ENCODE measurements around the gene CAVIN2. TPM values are rescaled to one million over a fixed set of nuclear protein-coding genes. Genes with fewer than 3 reads are reported as not detected.

The CAVIN2 gene
- polyA plus RNA-seq, 1 donor (not counting 4 experiments of a cell fraction or from before 2014, with no cell fraction given): 10.2 TPM

DNA sequence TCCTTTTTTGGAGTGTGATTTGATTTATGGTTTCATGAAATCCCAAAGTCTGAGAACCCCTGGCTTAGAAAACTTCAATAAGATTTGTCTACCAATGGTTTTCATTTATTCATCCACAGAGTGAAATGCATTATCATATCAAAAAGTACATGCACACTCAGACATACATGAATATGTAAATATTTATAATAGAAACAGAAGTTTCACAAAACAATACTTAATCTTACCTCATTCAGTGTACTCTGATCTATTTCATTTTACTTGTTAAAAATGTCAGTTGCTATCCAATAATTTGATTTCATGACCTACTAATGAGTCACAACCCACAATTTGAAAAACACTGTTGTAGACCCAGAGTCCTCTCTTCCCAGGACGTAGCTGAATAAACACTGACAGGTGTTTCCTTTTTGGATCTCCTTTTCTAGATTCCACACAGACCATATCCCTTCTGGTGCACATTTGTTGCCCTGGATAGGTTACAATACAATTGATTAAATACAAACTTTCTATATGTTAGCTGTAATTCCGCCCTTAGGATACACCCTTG is 10.4 kb upstream of the CAVIN2 start:
- dilution Hi-C loops (cut with MboI; ENCODE audit: extremely low pct_ligation_motif_present, low sequenced_read_pairs): no loop called here
- Histone ChIP-seq H3K9ac (ENCODE audit: control insufficient read depth, extremely low read depth, insufficient read depth, low read length) (no peak overlapping the region), H3K36me3 (ENCODE audit: control insufficient read depth in 2 of 2, extremely low read depth in 1 of 2, insufficient read depth in 2 of 2, low read length in 2 of 2) (no peaks in the 10 kb centered on the region), H3K9me3 (ENCODE audit: control insufficient read depth, low read depth, low read length) (no peaks in the 10 kb centered on the region), H3K27ac (ENCODE audit: control insufficient read depth, insufficient read depth, low read length) (no peak overlapping the region), H2AFZ (ENCODE audit: control insufficient read depth, low read length) (no peak overlapping the region), H3K9me1 (ENCODE audit: control insufficient read depth, extremely low read depth, insufficient read depth, low read length) (no peaks in the 10 kb centered on the region), H3K4me3 (ENCODE audit: control insufficient read depth in 2 of 3, extremely low read depth in 1 of 3, insufficient read depth in 2 of 3, low read depth in 1 of 3, low read length in 3 of 3) (no peak overlapping the region), H3K79me2 (ENCODE audit: control insufficient read depth, insufficient read depth, low read length) (no peaks in the 10 kb centered on the region), H3K27me3 (ENCODE audit: control insufficient read depth, extremely low read depth, insufficient read depth, low read length) (no peaks in the 10 kb centered on the region), H4K20me1 (ENCODE audit: control insufficient read depth, extremely low read depth, insufficient read depth, low read length) (no peaks in the 10 kb centered on the region), H3K4me1 (ENCODE audit: control insufficient read depth, extremely low read depth, insufficient read depth, low read length) (peaks cover 3% of the 10 kb centered on the region), H3K4me2 (ENCODE audit: control insufficient read depth, extremely low read depth, insufficient read depth, low read depth, low read length) (no peak overlapping the region)
- FAIRE-seq (no peak), DNase-seq (ENCODE audit: low read depth, low spot score) (no peak)
- TF ChIP-seq, protein P1, sequence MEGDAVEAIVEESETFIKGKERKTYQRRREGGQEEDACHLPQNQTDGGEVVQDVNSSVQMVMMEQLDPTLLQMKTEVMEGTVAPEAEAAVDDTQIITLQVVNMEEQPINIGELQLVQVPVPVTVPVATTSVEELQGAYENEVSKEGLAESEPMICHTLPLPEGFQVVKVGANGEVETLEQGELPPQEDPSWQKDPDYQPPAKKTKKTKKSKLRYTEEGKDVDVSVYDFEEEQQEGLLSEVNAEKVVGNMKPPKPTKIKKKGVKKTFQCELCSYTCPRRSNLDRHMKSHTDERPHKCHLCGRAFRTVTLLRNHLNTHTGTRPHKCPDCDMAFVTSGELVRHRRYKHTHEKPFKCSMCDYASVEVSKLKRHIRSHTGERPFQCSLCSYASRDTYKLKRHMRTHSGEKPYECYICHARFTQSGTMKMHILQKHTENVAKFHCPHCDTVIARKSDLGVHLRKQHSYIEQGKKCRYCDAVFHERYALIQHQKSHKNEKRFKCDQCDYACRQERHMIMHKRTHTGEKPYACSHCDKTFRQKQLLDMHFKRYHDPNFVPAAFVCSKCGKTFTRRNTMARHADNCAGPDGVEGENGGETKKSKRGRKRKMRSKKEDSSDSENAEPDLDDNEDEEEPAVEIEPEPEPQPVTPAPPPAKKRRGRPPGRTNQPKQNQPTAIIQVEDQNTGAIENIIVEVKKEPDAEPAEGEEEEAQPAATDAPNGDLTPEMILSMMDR (optimal IDR thresholded peaks at IDR 0.05 in 1 of 3, IDR thresholded peaks at IDR 0.05 in 1 of 3, conservative IDR thresholded peaks at IDR 0.05 in 1 of 3; ENCODE audit: extremely low read depth in 1 of 3, insufficient read depth in 2 of 3, low read length in 3 of 3): no peak
- TF ChIP-seq EZH2 (IDR thresholded peaks at IDR 0.05; ENCODE audit: low read length): no peak

DNA sequence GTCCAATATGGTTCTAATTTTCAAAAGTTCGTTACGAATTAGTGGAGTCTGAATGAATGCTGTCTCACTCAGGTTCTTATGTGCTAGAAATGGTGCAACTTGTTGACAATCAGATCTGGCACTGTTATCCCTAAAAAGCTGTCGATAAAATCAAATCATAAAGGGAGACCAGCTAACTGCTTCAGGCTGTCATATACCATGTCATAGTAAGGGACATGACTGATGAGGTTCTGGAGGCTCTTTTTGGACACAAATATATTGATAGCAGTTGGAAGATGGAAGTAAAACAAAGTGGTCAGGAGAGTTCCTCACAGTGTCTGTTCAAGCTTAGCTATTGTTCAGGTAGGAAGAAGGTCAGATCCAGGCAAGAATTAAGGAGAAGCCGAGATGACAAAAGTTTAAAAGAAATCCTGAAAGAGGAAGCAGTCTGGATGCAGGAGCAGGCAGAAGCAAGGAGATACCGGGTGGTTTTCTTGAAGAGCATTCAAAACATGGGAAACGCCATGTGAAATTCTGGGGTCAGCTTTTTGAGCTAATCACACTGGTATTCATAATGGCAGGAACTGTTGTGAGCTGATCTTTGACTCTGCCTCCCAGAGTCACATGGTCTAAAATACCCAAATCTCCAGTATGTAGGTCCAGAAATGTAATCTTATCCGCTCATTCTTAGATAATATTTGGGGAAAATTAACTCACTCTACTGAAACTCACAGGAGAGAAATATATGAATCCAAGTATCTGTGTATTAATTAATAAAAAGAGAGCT is 9.4 kb upstream of the CAVIN2 start:
- DNase-seq (ENCODE audit: low read depth, low spot score) (no peak), FAIRE-seq (no peak)
- H3K36me3 ChIP-seq (ENCODE audit: control insufficient read depth in 2 of 2, extremely low read depth in 1 of 2, insufficient read depth in 2 of 2, low read length in 2 of 2): no peaks in the 10 kb centered on the region
- H3K27me3 ChIP-seq (ENCODE audit: control insufficient read depth, extremely low read depth, insufficient read depth, low read length): no peaks in the 10 kb centered on the region
- H3K4me1 ChIP-seq (ENCODE audit: control insufficient read depth, extremely low read depth, insufficient read depth, low read length): no peaks in the 10 kb centered on the region
- no peak for TF ChIP-seq EZH2 (IDR thresholded peaks at IDR 0.05; ENCODE audit: low read length)
- TF ChIP-seq, protein P1 (optimal IDR thresholded peaks at IDR 0.05 in 1 of 3, IDR thresholded peaks at IDR 0.05 in 1 of 3, conservative IDR thresholded peaks at IDR 0.05 in 1 of 3; ENCODE audit: extremely low read depth in 1 of 3, insufficient read depth in 2 of 3, low read length in 3 of 3): no peak
- H3K27ac ChIP-seq (ENCODE audit: control insufficient read depth, insufficient read depth, low read length): no peak overlapping the region
- no peaks in the 10 kb centered on the region for H3K9me3 ChIP-seq (ENCODE audit: control insufficient read depth, low read depth, low read length)
- H3K4me2 ChIP-seq (ENCODE audit: control insufficient read depth, extremely low read depth, insufficient read depth, low read depth, low read length): no peak overlapping the region
- H2AFZ ChIP-seq (ENCODE audit: control insufficient read depth, low read length): no peak overlapping the region
- H3K4me3 ChIP-seq (ENCODE audit: control insufficient read depth in 2 of 3, extremely low read depth in 1 of 3, insufficient read depth in 2 of 3, low read depth in 1 of 3, low read length in 3 of 3): no peak overlapping the region
- no peak overlapping the region for H3K9ac ChIP-seq (ENCODE audit: control insufficient read depth, extremely low read depth, insufficient read depth, low read length)
- H3K9me1 ChIP-seq (ENCODE audit: control insufficient read depth, extremely low read depth, insufficient read depth, low read length): no peaks in the 10 kb centered on the region
- dilution Hi-C loops (cut with MboI; ENCODE audit: extremely low pct_ligation_motif_present, low sequenced_read_pairs): no loop called here
- H4K20me1 ChIP-seq (ENCODE audit: control insufficient read depth, extremely low read depth, insufficient read depth, low read length): no peaks in the 10 kb centered on the region
- H3K79me2 ChIP-seq (ENCODE audit: control insufficient read depth, insufficient read depth, low read length): no peaks in the 10 kb centered on the region

Data from keratinocyte (primary cell).